HEK293T (cell line): ENCODE measurements around the gene TFG.

ENCODE experiments used
- ELF4 ChIP-seq: fragments of 450-650 bp; IDR thresholded peaks from 2 replicates; pipeline ENCODE4 v1.6.1; 2017; ENCODE audit warnings: antibody characterized with exemption
- SP1 ChIP-seq: fragments of 450-650 bp; IDR thresholded peaks from 2 replicates; pipeline ENCODE4 v1.6.1; 2017
- TARDBP ChIP-seq: fragments of 450-650 bp; IDR thresholded peaks from 2 replicates; pipeline ENCODE4 v1.6.1; 2016
- ZNF384 ChIP-seq: fragments of 450-650 bp; IDR thresholded peaks from 2 replicates; pipeline ENCODE4 v1.6.1; 2016

- no peak for TF ChIP-seq SP1
- no peak for TF ChIP-seq ELF4
- no peak for TF ChIP-seq ZNF384
- TF ChIP-seq TARDBP = no peak
Observed at GRCh38 chr3:100776097-100776729, 66.9 kb downstream of the TFG start.
